KMS-11 (cell line): ENCODE measurements around the gene VEPH1.

Experiments
- H2AFZ ChIP-seq: fragments of 200-600 bp; sonication (generic); 2 replicates; pipeline ENCODE4 v1.6.1; 2016; ENCODE audit warnings: antibody characterized with exemption, mixed run types, low read depth
- H3K27ac ChIP-seq: fragments of 200-600 bp; sonication (generic); 2 replicates; pipeline ENCODE4 v1.6.1; 2016; ENCODE audit warnings: mild to moderate bottlenecking, mixed run types
- H3K27me3 ChIP-seq: fragments of 200-600 bp; sonication (generic); 2 replicates; pipeline ENCODE4 v1.6.1; 2017; ENCODE audit warnings: mild to moderate bottlenecking, low read depth, mixed run types, moderate library complexity; ENCODE audit not compliant: insufficient read depth
- H3K36me3 ChIP-seq: fragments of 200-600 bp; sonication (generic); 2 replicates; pipeline ENCODE4 v1.6.1; 2017; ENCODE audit warnings: mild to moderate bottlenecking, mixed run types; ENCODE audit not compliant: insufficient read depth
- H3K4me1 ChIP-seq: fragments of 200-600 bp; sonication (generic); 2 replicates; pipeline ENCODE4 v1.6.1; 2016; ENCODE audit warnings: mild to moderate bottlenecking, low read depth, mixed run types; ENCODE audit not compliant: poor library complexity, severe bottlenecking
- H3K4me2 ChIP-seq: fragments of 200-600 bp; sonication (generic); 2 replicates; pipeline ENCODE4 v1.7.0; 2016; ENCODE audit warnings: mild to moderate bottlenecking, mixed run types
- H3K4me3 ChIP-seq: fragments of 200-600 bp; sonication (generic); IDR thresholded peaks from 2 replicates; pipeline ENCODE4 v1.6.1; 2017; ENCODE audit warnings: low read depth, low read length, mixed read lengths; ENCODE audit not compliant: insufficient read depth
- H3K79me2 ChIP-seq: fragments of 200-600 bp; sonication (generic); 2 replicates; pipeline ENCODE4 v1.6.1; 2016; ENCODE audit warnings: low read depth, mixed run types; ENCODE audit not compliant: insufficient read depth
- H3K9ac ChIP-seq: fragments of 200-600 bp; sonication (generic); 2 replicates; pipeline ENCODE4 v1.6.1; 2016; ENCODE audit warnings: mild to moderate bottlenecking, mixed run types
- H4K20me1 ChIP-seq: fragments of 200-600 bp; sonication (generic); 2 replicates; pipeline ENCODE4 v1.6.1; 2016; ENCODE audit warnings: mild to moderate bottlenecking, mixed run types; ENCODE audit not compliant: insufficient read depth
- CTCF ChIP-seq: fragments of 200-600 bp; sonication (generic); conservative IDR thresholded peaks from 2 replicates; pipeline ENCODE4 v1.6.1; 2017; ENCODE audit warnings: low read depth, mild to moderate bottlenecking, antibody characterized with exemption, low read length, moderate library complexity, mixed read lengths

VEPH1 gene

GRCh38 chr3:157522648-157523047 lies 19.4 kb upstream of the VEPH1 start:
- TF ChIP-seq CTCF = no peak
- Histone ChIP-seq H4K20me1 (no peaks in the 10 kb centered on the region), H3K9ac (no peak overlapping the region), H3K4me1 (no peaks in the 10 kb centered on the region), H3K4me3 (no peak overlapping the region), H3K4me2 (no peak overlapping the region), H3K36me3 (no peaks in the 10 kb centered on the region), H3K79me2 (no peaks in the 10 kb centered on the region), H3K27me3 (no peaks in the 10 kb centered on the region), H2AFZ (no peak overlapping the region), H3K27ac (no peak overlapping the region)

- Histone ChIP-seq H3K27ac (no peak overlapping the region), H3K4me1 (no peaks in the 10 kb centered on the region), H3K79me2 (no peaks in the 10 kb centered on the region), H3K4me3 (no peak overlapping the region), H3K27me3 (no peaks in the 10 kb centered on the region), H2AFZ (no peak overlapping the region), H4K20me1 (no peaks in the 10 kb centered on the region), H3K36me3 (no peaks in the 10 kb centered on the region), H3K9ac (no peak overlapping the region), H3K4me2 (no peak overlapping the region)
- TF ChIP-seq CTCF = no peak
Observed at GRCh38 chr3:157520485-157521150, 17.4 kb upstream of the VEPH1 start.

GRCh38 chr3:157518881-157519280 lies 15.7 kb upstream of the VEPH1 start:
- no peak for TF ChIP-seq CTCF
- H3K27me3 ChIP-seq = no peaks in the 10 kb centered on the region
- no peaks in the 10 kb centered on the region for H3K36me3 ChIP-seq
- no peaks in the 10 kb centered on the region for H3K79me2 ChIP-seq
- H2AFZ ChIP-seq = no peak overlapping the region
- no peaks in the 10 kb centered on the region for H3K4me1 ChIP-seq
- H3K4me3 ChIP-seq = no peak overlapping the region
- no peak overlapping the region for H3K9ac ChIP-seq
- no peak overlapping the region for H3K27ac ChIP-seq
- H4K20me1 ChIP-seq = no peaks in the 10 kb centered on the region
- H3K4me2 ChIP-seq = no peak overlapping the region

GRCh38 chr3:157516928-157517327 lies 13.7 kb upstream of the VEPH1 start:
- Histone ChIP-seq H3K27me3 (no peaks in the 10 kb centered on the region), H3K4me2 (no peak overlapping the region), H3K36me3 (no peaks in the 10 kb centered on the region), H2AFZ (no peak overlapping the region), H3K4me3 (no peak overlapping the region), H4K20me1 (no peaks in the 10 kb centered on the region), H3K4me1 (no peaks in the 10 kb centered on the region), H3K9ac (no peak overlapping the region), H3K79me2 (no peaks in the 10 kb centered on the region), H3K27ac (no peak overlapping the region)
- no peak for TF ChIP-seq CTCF
